SK-N-DZ (cell line): ENCODE results near the gene PLEKHA5. TPM values are rescaled to one million over a fixed set of nuclear protein-coding genes. Genes with fewer than 3 reads are reported as not detected.
A peak's percentile ranks its signal among the peaks of the same experiment; 100 is the strongest.
"Not testable (repeated sequence)": the region's sequence is repeated elsewhere in the genome, so short reads cannot be mapped to it uniquely, and the experiment has no call there.

Experiments
- DNase-seq: peaks from one replicate; pipeline ENCODE4 v3.0.0-alpha.2; 2015; ENCODE audit warnings: low spot score
- polyA plus RNA-seq, 2 experiments: library from polyadenylated mRNA; depleted of rRNA; stranded (reverse); fragments of >200 nt; gene quantifications; 2 replicates each; pipeline ENCODE4 v1.2.3, GENCODE V29; 2014

Gene PLEKHA5, protein sequence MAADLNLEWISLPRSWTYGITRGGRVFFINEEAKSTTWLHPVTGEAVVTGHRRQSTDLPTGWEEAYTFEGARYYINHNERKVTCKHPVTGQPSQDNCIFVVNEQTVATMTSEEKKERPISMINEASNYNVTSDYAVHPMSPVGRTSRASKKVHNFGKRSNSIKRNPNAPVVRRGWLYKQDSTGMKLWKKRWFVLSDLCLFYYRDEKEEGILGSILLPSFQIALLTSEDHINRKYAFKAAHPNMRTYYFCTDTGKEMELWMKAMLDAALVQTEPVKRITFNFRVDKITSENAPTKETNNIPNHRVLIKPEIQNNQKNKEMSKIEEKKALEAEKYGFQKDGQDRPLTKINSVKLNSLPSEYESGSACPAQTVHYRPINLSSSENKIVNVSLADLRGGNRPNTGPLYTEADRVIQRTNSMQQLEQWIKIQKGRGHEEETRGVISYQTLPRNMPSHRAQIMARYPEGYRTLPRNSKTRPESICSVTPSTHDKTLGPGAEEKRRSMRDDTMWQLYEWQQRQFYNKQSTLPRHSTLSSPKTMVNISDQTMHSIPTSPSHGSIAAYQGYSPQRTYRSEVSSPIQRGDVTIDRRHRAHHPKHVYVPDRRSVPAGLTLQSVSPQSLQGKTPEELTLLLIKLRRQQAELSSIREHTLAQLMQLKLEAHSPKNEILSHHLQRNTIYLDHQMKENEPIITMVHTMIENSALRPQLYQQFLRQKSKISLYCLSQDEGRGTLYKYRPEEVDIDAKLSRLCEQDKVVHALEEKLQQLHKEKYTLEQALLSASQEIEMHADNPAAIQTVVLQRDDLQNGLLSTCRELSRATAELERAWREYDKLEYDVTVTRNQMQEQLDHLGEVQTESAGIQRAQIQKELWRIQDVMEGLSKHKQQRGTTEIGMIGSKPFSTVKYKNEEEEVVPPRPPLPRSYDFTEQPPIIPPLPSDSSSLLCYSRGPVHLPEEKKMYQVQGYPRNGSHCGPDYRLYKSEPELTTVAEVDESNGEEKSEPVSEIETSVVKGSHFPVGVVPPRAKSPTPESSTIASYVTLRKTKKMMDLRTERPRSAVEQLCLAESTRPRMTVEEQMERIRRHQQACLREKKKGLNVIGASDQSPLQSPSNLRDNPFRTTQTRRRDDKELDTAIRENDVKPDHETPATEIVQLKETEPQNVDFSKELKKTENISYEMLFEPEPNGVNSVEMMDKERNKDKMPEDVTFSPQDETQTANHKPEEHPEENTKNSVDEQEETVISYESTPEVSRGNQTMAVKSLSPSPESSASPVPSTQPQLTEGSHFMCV
- polyA plus RNA-seq (2014; cell fraction: cytosol; rRNA removed) = 15.7 and 19.1 TPM in 2 replicates
- 29.1 and 30.4 TPM in 2 replicates for polyA plus RNA-seq (2014; cell fraction: nucleus; rRNA removed)

DNA sequence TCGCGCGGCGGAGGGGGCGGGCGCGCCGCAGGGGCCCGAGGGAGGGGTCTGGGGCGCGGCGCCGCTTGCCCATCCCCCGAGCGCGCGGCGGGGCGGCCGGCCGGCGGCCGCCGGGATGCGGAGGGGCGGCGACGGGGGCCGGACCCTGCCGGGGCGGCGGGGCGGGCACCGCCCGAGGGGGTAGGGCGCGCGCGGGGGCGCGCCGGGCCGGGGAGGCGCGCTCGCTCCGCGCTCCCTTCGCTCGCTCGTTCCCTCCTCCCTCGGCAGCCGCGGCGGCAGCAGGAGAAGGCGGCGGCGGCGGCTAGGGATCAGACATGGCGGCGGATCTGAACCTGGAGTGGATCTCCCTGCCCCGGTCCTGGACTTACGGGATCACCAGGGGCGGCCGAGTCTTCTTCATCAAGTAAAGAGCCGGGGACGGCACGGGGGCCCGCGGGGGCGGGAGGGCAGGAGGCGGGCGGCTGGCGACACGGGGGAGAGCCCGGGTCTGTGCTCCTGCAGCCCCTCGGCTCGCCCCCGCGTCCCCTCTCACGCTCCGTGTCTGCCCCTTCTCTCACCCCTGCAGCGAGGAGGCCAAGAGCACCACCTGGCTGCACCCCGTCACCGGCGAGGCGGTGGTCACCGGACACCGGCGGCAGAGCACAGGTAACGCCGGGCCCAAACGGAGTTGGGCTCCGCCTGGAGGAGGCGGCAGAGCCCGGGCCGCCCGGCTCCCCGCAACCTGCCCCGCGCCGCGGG, at the start of gene PLEKHA5:
Gene PLEKHA5, plus strand, starts transcription at position 248 of the 738 bp plus-strand sequence. Its CDS starts 67 bp downstream, at position 315.
- peak; percentile 74 for DNase-seq

DNA sequence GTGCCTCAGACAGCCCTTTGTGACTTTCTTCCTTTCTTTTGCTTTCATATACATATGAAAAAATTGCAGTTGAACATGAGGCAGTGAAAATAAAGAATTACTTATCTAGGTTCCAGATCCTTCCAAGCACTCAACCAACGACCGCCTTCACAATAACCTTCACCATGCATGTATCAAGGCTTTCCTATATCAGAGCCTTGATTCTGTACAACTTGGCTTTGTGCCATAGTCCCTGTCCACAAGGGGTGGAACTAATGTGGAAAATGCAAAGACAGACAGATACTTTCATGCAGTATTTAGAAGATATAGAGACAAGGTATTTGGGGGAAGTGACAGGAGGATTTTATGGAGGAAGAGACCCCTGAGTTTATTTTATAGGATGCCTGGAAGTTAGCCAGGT, 48.6 kb upstream of the PLEKHA5 start:
- no peak for DNase-seq

DNA sequence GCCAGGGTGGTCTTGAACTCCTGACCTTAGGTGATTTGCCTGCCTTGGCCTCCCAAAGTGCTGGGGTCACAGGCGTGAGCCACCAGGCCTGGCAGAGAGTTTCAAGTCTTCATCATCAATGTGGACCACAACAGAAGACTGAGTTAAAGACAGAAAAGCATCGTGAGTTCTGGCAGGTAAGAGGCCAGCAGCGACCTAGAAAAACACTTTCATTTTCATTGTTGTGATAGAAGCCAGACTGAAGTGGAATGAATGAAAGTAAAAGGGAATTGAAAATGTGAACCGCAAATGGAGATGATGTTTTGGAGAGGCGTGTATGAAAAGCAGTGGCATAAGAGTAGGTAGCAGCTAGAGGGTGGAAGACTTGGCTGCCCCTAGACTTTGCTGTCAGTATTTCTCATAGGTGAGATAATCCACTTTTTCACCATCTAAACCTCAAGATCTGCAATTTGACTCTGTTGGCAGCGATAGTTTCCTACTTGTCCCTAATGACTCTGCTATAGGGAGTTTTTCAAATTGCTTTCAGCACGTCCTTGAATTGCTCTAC, 47.1 kb upstream of the PLEKHA5 start:
- DNase-seq = no peak

DNA sequence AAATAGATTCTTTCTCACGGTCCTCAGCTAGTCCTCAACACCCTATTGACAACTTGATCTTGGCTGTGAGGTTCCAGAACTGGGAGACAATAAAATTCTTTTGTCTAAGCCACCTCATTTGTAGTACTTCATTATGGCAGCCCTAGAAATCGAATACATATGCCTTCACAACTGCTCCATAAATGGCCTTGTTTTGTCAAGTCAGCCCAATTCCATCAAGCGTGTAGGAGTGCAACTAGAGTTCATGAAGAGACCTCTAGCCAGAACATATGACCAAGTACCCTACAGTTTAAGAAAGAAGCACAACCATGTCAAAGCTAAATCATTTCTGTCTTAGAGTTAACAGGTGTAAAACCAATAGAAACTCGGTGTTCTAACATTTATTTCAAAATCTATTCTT, 45.0 kb upstream of the PLEKHA5 start:
- no peak for DNase-seq

DNA sequence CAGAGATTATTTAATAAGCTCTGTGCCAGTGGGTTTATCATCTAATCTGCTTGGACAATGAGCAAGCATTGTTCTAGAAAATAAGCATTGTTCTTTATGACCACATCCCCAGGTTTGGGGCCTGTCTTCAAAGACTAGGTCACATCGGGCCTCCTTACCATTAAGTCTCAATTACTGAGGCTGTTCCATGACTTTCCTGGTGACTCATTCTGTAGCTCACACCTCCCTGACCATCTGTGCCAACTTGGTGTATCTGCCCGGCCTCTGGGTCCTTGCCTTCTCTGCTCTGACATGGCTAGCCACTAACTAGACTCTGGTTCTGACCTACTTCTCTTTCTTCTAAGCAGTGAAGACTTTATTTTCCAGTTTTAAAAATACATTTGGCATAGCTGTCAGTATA, 44.4 kb upstream of the PLEKHA5 start:
- no peak for DNase-seq

DNA sequence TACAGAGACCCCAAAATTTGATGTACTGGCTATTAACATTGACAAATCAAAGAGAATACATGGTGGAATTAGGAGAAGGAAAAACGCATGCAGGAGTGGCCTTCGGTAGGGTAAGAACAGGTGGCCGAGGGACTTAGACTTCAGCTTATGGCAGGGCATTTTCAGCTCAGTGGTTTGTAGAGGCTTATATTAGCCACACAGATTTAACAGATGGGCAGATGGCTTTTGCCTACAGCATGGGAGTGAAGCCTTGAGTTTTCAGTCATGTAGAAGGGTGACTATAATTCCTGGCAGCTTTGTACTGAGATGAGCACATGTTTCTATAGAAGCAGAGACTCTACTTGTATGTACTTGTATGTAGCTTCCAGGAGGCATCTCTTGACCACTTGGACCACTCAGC, 40.9 kb upstream of the PLEKHA5 start:
- DNase-seq = no peak

DNA sequence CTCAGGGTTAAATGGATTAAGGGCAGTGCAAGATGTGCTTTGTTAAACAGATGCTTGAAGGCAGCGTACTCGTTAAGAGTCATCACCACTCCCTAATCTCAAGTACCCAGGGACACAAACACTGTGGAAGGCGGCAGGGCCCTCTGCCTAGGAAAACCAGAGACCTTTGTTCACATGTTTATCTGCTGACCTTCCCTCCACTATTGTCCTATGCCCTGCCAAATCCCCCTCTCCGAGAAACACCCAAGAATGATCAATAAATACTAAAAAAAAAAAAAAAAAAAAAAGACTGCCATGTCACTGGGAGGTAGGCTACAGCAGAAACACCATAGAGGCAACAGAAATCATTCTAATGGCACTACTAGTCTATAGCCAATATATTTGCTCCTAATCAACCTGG, 37.1 kb upstream of the PLEKHA5 start:
- DNase-seq = not testable (repeated sequence)

DNA sequence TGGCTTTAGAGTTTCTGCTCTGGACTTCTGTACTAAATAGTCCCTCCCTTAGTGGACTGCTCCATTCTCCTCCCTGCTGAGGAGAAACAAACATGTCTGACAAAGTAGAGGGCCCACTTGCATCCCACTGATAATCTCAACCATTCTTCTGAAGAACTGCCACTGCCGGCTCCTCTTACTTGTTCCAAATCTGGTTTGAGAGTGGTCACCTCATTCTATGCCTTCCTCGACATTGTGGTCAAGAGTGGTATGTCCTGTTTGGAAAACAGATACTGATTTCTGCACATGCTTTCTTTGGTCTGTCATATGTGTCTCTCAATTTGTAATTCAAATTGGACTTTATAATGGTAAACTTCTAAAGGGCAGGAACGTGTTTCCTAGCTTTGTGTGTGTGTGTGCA, 36.3 kb upstream of the PLEKHA5 start:
- DNase-seq = no peak

DNA sequence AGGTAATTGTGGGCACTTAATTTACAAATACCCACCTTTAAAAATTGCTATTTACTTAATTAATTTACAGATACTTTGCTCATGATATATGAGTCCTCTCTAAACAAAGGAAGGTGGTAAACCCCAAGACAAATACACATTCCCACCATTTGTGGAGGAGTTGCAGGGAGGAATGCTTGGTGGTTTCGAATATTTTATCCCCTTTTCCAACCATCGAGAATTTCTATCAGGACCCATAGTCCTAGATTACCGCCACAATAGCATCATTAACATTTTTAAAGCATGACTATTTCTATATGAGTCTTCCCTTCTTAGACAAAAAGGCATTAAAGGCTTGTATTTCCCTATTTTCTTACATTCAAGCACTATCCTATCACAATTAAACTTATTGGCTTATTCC, 34.2 kb upstream of the PLEKHA5 start:
- DNase-seq = no peak

DNA sequence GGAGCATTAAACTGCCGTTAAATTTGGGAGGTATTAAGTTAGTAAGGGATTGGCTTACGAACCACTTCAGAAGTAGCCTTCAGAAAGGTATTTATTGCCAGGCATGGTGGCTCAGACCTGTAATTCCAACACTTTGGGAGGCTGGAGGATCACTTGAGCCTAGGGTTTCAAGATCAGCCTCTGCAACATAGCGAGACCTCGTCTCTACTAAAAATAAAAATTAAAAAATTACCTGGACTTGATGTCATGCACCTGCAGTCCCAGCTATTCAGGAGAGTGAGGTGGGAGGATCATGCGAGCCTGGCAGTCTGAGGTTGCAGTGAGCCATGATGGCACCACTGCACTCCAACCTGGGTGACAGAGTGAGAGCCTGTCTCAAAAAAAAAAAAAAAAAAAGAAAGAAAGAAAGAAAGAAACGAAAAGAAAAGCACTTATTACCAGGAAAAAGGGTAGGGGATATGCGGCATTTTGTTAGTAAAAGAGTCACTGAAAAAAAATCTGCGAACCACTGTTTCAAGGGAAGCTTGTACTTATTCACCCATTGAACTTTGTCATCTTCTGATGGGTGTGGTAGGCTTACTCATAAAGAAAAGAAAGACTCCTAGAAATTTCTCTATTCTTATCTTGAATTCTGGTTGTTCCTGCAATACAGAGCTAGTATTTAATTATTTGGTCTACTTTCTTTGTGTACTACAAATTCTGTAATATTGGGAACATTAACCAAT, 33.6 kb upstream of the PLEKHA5 start:
- no peak for DNase-seq

DNA sequence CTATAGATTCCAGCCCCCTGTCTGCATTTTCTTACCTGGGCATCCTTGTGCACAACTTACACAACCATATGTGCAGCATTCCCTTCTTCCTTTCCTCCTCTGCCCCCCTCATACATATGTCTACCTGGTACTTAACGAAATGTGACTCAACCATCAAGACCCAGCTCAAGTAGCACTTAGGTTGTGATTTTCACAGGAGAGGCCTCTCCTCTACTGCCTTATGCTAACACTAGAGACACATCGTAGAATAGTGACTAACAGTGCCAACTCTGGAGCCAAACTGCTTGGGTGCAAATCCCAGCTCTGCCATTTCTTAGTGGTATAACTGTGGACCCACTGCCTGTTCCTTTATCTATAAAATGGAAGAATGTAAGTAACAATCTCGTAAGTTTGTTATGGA, 24.1 kb upstream of the PLEKHA5 start:
- no peak for DNase-seq

DNA sequence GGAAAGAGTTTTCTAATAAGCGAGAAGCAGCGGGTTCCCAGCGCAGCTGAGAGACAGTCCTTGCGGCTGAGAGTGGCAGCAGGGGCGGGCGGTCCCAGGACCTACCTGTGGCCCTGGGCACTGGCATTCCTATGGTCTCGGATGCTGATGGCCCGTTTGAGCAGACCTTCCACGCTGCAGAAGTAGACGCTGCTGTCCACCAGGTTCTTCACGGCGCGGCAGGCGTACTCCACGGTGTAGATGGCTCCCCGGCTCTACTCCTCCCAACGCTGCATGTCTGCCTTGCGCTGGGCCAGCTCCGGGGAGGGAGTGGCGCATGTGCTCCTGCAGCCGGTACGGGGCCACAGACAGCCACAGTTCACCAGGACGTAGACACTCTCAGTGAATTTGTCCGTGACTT, 21.8 kb upstream of the PLEKHA5 start:
- DNase-seq = no peak

DNA sequence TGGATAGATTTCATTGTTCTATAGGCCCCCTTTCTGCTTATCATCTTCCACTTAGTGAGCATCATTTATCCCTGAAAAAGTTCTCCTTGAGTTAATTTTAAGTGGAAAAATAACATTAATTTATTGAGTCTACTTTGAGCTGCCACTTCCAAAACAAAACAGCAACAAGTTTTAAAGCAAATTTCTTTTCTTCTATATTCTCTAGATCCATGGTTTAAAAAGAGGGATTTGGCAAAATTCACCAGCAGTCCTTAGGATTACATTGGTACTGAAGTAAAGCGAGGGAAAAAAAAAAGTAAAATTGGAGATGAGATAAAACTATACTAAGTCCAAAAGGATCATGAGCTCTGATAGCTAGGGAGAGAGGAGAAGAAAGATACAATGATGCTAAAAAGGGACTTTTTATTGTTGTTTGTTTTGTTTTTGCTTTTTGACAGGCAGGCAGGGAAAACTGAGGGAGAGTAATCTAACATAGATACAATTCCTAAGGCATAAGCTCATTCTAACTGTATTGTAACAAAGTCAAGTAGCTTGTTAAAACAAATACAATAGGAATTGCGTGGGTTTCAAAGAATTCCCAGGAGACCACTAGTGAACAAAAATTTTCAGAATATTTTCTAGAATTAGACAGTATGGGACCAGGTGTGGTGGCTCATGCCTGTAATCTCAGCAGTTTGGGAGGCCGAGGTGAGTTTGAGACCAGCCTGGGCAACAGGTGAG, 19.2 kb upstream of the PLEKHA5 start:
- no peak for DNase-seq

DNA sequence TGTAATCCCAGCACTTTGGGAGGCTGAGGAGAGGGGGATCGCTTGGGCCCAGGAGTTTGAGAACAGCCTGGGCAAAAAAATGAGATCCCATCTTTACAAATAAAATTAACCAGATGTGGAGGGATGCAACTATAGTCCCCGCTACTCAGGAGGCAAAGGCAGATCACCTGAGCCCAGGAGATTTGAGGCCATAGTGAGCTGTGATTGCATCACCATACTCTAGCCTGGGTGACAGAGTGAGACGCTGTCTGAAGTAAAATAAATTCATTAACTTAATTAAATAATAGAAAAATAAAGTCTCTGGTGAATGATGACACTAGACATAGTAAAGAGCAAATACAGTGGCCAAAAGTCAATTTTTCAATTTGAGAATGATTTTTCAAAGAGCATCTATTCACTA, 16.1 kb upstream of the PLEKHA5 start:
- no peak for DNase-seq

DNA sequence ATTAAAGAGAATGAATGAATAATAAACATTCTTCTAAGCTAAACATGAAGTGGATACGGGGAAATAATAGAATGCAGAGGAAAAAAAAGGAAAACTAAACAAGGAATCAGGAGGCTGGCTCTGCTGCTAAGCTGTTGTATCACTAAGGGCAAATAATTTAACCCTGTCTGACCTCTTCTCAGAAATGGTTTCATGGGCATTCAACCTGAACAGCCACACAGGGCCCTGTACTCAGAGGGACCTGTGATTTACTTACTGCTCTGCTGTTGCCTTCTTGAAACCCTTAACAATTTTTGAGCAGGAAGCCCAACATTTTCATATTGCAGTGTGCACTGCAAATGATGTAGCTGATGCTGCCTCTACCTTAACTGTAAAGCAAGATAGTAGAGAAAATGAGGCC, 14.2 kb upstream of the PLEKHA5 start:
- DNase-seq = no peak

DNA sequence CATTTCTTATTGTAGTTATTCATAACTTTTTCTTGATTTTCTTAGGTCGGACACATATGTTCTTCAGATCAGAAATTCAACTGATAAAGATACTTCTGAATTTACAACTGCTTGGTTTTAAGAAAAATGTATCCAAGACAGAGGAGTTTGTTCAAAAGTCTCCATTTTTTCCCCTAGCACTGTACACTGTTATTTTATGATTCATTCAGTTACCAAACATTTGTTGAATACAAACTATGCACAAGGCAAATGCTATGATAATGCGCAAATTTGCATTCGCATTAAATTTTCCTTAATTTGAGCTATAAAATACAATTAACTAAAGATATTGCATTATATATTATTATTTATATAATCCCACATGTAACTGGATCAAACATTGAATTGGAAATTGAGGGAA, 10.1 kb upstream of the PLEKHA5 start:
- no peak for DNase-seq

DNA sequence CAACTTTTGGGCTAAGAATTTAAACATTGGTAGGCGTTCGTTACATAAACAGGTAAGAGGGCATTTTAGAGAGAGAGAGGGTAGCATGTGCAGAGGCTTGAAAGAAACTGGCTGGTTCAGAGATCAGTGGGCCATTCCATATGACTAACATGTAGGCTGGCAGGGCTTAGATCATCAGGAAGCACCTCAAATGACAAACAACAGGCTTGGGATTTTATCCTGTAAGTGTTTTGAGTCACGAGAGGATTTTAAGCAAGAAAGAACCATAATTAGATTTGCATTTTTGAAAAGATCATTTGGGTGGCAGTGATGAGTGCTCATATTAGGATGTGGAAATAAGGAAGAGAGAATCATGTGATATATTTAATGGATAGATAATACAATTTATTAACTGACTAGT, 8.7 kb upstream of the PLEKHA5 start:
- DNase-seq = no peak

DNA sequence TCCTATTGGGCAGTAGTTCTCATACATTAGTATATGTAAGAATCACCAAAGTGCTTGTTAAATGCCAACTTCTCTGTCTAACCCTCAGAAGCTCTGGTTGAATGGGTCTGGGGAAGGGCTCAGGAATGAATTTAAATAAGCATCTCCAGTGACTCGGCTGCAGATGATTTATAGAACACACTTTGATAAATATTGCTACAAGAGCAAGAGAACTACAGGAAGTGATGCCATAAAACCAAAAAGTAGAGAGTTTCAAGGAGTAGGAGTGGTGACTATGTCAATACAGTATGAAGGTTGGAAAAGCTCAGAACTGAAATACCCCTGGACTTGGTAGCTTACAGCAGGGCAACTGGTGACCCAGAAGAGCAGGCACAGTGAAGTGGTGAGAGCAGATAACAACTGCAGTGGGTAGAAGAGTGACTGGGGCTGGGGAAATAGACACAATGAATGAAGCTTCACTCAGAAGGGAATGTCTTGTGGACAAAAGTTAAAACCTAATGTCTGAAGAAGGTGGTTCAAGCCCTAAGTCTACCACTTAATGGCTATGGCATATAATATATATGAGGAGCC, 8.0 kb upstream of the PLEKHA5 start:
- no peak for DNase-seq

DNA sequence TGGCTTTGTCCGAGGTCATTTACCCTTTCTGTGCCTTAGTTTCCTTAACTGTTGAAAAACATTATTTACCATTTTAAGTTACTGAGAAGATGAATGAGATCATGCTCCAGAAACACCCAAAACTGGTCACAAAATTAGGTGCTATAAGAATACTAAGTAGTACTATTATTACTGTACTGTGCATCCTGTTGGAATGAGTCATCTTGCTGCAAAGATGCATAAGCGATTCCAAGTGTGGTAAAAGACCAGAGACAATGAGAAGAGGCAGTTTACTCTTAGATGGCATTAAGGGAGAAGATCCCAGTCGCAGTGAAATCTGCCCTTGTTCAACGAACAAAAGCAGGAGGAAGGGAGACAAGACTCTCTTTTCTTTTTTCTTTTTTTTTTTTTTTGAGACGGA, 4.2 kb upstream of the PLEKHA5 start:
- no peak for DNase-seq
